Embryonic facial prominence (tissue), 1 donor: ENCODE data around the gene CERS4.
"Not testable (repeated sequence)": the region's sequence is repeated elsewhere in the genome, so short reads cannot be mapped to it uniquely, and the experiment has no call there.

Experiments
- DNase-seq: peaks from one replicate; pipeline ENCODE4 v3.0.0-alpha.2; 2016; ENCODE audit errors: extremely low spot score

CERS4 gene, protein sequence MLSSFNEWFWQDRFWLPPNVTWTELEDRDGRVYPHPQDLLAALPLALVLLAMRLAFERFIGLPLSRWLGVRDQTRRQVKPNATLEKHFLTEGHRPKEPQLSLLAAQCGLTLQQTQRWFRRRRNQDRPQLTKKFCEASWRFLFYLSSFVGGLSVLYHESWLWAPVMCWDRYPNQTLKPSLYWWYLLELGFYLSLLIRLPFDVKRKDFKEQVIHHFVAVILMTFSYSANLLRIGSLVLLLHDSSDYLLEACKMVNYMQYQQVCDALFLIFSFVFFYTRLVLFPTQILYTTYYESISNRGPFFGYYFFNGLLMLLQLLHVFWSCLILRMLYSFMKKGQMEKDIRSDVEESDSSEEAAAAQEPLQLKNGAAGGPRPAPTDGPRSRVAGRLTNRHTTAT

GRCh38 chr19:8208922-8209461 is at the start of gene CERS4:
Gene CERS4, plus strand, starts transcription at chr19:8209370. Its CDS starts 41,707 bp downstream, at chr19:8251077.
- no peak for DNase-seq

- DNase-seq, result no peak
These were observed 48.0 kb upstream of the CERS4 start for GRCh38 chr19:8161135-8161646.

- no peak for DNase-seq
These were observed 45.4 kb upstream of the CERS4 start for GRCh38 chr19:8163759-8164158.

DNA sequence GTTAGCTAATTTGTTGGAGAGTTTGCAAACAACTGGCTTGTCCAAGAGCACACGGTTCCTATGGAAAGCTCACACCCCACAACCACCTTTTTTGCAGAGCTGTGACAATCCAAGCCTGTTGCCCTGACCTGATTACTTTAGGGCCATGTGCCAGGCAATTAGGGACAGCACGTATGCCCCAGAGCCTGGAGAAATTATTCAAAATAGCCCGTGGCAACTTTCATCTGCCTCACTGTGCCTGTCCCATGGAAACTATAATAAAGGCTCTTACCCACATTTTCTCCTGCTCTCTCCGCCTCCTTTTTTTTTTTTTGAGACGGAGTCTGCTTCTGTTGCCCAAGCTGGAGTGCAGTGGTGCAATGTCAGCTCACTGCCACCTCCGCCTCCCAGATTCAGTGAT is 41.2 kb upstream of the CERS4 start:
- no peak for DNase-seq

DNA sequence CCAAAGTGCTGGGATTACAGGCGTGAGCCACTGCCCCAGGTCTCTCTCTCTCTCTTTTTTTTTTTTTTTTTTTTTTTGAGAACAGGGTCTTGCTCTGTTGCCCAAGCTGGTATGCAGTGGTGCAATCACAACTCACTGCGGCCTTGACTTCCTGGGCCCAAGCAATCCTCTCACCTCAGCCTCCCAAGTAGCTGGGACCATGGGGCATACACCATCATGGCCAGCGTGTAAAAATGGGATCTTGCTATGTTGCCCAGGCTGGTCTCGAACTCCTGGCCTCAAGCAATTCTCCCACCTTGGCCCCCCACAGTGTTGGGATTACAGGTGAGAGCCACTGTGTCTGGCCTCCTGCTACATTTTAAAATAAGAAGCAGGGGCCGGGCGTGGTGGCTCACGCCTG is 40.6 kb upstream of the CERS4 start:
- DNase-seq, result no peak

DNA sequence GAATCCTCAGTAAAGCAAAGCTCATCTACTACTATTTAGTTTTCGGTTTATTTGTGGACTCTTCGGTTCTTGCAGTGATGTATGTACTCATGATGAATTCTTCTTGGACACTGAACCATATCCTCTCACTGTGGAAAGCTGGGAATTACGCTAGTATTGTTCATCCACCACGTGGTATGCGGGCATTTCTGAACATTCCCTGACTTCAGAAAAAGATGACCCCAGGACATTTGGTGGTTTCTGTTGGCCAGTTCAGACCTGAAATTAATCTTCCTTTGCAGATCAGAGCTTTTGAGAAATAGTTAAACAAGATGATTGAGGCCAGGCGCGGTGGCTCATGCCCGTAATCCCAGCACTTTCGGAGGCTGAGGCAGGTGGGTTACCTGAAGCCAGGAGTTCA is 34.5 kb upstream of the CERS4 start:
- no peak for DNase-seq

- no peak for DNase-seq
These were observed 29.2 kb upstream of the CERS4 start for GRCh38 chr19:8180018-8180417.

DNA sequence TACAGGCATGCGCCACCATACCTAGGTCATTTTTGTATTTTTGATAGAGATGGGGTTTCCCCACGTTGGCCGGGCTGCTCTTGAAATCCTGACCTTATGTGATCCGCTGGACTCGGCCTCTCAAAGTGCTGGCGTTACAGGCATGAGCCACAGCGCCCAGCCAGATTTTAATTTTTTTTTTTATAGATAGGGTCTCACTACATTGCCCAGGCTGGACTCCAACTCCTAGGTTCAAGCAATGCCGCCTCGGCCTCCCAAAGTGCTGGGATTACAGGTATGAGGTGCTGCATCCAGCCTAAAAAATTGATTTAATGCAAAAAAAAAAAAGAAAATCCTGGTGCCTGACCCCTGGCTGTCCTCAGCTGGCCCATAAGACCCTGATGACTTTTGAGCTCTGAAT is 24.9 kb upstream of the CERS4 start:
- no peak for DNase-seq

DNA sequence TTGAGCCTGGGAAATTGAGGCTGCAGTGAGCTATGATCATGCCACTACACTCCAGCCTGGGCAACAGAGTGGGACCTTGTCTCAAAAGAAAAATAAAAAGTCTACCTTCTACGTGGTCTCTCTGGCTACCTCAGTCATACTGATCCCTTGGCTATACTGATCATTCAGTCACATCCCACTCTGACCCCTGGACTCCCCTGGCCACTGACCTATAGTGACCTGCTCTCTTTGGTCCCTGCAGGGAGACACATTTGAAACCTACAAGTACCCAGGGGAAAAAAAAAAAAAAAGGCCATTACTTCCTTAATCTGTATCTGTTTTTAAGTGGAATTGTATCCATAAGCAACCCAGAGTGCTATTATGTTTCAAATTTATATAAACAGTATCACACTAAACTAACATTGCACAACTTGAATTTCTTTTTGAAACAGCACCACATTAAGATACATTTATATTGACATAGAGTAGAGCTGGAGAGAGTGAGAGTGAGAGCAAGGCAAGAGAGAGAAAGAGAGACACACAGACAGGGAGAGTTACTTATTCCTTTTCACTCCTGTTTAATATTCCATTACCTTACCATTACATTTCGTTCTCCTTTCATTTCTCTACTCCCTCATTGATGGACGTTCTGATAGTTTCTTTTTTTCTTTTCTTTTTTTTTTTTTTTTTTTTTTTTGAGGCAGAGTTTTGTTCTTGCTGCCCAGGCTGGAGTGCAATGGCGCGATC is 23.7 kb upstream of the CERS4 start:
- no peak for DNase-seq

DNA sequence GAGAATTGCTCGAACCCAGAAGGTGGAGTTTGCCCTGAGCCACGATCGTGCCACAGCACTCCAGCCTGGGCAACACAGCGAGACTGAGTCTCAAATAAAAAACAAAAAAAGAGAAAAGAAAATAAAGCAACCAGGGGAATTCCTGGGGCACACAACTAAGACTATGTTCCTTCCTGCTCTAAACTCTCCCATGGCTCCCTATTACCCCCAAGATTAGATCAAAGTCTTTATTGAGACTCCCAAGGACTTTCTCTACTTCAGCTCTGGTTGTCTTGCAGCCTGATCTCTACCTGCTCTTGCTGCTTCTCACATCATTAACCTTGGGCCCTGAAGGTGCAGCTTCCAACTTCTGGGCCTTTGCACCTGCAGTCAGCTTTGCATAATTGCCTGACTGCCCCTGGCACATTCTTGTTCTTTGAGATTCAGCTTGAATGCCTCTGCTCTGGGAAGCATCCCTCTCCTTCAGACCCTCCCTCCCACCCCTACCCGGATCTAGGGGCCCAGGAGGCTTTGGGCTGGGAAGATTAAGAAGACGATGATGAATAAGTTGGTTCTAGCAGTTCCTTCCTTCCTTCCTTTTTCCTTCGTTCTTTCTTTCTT is 16.8 kb upstream of the CERS4 start:
- no peak for DNase-seq

DNA sequence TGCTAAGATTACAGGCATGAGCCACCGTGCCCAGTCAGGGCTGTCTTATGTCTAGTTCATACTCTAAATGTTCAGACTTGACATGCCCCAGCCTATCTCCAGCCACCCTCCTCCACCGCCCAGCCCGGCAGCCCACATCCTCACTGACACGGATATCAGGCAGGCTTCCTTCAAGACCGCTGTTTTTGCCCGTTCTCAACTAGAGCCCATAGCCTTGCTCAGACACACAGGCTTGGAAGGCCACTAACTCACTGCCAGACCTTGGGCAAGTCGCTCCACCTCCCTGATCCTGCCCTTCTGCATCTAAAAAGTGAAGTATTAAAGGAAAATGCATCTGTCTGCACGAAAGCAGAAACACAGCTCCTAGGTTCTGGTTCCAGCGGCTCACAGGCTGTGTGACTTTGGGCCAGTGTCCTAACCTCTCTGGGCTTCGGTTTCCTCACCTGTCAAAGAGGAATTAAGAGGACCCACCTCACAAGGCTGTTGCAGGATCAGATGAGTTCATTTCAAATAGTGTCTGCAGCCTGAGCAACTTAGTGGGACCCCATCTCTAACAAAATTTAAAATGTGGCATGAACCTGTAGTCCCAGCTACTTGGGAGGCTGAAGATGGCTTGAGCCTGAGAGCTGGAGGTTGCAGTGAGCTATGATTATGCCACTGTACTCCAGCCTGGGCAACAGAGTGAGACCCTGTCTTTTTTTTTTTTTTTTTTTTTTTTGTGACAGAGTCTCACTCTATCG is 14.5 kb upstream of the CERS4 start:
- DNase-seq, result no peak

DNA sequence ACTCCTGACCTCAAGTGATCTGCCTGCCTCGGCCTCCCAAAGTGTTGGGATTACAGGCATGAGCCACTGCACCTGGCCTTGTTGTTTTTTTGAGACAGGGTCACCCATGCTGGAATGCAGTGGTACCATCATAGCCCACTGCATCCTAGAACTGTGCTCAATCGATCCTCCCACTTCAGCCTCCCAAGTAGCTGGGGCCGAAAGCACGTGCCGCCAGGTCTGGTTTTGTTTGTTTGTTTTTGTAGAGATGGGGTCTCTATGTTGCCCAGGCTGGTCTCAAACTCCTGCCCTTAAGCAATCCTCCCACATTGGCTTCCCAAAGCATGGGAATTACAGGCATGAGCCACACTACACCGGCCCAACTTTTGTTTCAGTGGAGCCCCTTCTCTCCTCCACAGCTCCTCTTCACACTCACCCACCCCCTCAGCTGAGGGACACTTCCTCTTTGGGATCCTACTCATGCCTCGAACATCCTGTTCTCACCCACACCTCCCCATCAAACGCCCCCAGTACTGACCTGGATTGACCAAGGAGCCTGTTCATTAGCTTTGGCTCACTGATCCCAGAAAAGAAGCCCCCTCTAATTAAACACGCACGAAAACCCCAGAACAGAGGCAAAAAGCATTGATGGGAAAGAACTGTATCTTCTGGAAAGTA is 12.8 kb upstream of the CERS4 start:
- DNase-seq, result no peak

DNA sequence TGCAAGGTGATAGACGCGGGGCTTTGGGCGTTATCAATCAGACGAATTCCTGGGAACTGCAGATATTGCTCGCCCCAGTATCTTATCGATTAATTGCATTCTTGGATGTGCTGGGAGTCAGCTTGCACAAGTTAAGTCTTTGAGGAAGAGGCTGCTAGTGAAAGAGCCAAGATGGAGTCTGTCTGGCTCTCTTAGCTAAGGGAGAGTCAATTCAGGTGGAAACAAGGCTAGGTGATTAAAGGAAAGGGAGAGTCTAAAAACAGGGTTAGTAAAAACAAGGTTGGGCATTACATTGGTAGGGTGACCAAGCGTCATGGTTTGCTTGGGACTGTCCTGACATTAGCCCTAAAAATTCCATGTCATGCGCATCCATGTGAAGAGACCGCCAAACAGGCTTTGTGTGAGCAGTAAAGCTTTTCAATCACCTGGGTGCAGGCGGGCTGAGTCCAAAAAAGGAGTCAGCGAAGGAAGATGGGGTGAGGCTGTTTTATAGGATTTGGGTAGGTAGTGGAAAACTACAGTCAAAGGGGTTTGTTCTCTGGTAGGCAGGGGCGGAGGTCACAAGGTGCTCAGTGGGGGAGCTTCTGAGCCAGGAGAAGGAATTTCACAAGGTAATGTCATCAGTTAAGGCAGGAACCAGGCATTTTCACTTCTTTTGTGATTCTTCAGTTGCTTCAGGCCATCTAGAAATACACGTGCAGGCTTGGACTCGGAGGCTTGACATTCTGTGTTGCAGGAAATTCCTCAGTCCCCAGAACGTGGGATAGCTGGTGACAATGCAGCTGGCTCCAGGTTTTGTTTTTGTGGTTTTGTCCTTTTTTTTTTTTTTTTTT is 5.7 kb upstream of the CERS4 start:
- not testable (repeated sequence) for DNase-seq

- DNase-seq, result no peak
These were observed 4.2 kb upstream of the CERS4 start for GRCh38 chr19:8204961-8205360.

DNA sequence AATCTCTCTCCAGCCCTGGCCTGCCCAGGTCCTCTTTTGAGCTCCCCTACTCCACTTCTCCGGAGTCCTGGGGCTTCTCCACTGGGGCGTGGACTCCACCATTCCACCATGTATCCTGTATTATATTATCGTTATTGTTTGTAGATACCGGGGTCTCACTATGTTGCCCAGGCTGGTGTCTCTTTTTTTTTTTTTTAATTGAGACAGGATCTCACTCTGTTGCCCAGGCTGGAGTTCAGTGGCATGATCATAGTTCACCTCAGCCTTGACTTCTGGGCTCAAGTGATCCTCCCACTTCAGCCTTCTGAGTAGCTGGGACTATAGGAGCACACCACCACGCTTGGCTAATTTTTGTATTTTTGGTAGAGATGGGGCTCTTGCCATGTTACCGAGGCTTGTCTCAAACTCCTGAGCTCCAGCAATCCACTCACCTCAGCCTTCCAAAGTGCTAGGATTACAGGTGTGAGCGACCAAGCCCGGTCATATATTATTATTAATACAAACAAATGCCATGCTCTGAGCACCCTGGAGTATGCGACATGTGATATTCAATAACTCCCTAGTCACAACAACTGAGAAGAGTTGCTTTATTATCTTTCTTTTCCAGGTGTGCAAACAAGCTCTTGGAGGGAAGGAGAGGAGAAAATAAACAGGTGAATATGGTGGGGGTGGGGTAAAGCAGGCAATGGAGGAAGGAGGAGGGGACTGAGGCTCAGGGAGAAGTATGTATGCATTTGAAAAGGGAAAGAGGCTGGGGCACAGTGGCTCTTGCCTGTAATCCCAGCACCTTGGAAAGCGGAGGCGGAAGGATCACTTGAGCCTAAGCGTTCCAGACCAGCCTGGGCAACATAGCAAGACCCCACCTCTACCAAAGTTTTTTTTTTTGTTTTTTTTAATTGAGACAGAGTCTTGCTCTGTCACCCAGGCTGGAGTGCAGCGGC is 2.8 kb upstream of the CERS4 start:
- DNase-seq, result no peak

DNA sequence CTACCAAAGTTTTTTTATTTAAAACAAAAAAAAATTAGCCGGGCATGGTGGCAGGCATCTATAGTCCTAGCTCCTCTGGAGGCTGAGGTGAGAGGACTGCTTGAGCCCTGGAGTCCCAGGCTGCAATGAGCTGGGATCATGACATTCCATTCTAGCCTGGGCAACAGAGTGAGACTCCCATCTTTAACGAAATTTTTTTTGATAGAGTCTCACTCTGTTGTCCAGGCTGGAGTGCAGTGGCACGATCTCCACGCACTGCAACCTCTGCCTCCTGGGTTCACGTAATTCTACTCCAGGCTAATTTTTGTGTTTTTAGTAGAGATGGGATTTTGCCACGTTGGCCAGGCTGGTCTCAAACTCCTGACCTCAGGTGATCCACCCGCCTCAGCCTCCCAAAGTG is 1.8 kb upstream of the CERS4 start:
- DNase-seq, result not testable (repeated sequence)

- DNase-seq, result no peak
These were observed 850 bp upstream of the CERS4 start for GRCh38 chr19:8208119-8208921.
